Trophoblast cell (in vitro differentiated cells and primary cell): ENCODE data around the gene UBE2I.

Source experiments
- DNase-seq, 2 donors: peaks; one replicate each; pipeline ENCODE4 v3.0.0-alpha.2; 2016
- H2AFZ ChIP-seq: 2 replicates; pipeline ENCODE4 v1.6.1; 2013; ENCODE audit warnings: low read length, moderate library complexity, mild to moderate bottlenecking; ENCODE audit not compliant: insufficient read depth, poor library complexity
- H2AK5ac ChIP-seq: 2 replicates; pipeline ENCODE4 v1.6.1; 2013; ENCODE audit warnings: mild to moderate bottlenecking, low read length
- H2BK120ac ChIP-seq: 2 replicates; pipeline ENCODE4 v1.6.1; 2013; ENCODE audit warnings: low read length, mild to moderate bottlenecking, moderate library complexity; ENCODE audit not compliant: insufficient read depth, poor library complexity
- H2BK12ac ChIP-seq: 2 replicates; pipeline ENCODE4 v1.6.1; 2013; ENCODE audit warnings: mild to moderate bottlenecking, low read length, moderate library complexity
- H2BK5ac ChIP-seq: 2 replicates; pipeline ENCODE4 v1.6.1; 2013; ENCODE audit warnings: low read length, low read depth, moderate library complexity, mild to moderate bottlenecking; ENCODE audit not compliant: poor library complexity
- H3K14ac ChIP-seq: 2 replicates; pipeline ENCODE4 v1.6.1; 2013; ENCODE audit warnings: mild to moderate bottlenecking, low read length
- H3K18ac ChIP-seq: 2 replicates; pipeline ENCODE4 v1.6.1; 2013; ENCODE audit warnings: mild to moderate bottlenecking, low read length
- H3K23ac ChIP-seq: 2 replicates; pipeline ENCODE4 v1.6.1; 2013; ENCODE audit warnings: low read length
- H3K27ac ChIP-seq: 2 replicates; pipeline ENCODE4 v1.5.1; 2013; ENCODE audit warnings: low read depth, mild to moderate bottlenecking, inconsistent platforms, low read length, moderate library complexity
- H3K27me3 ChIP-seq: 2 replicates; pipeline ENCODE4 v1.6.1; 2013; ENCODE audit warnings: inconsistent platforms, mild to moderate bottlenecking, low read length, moderate library complexity; ENCODE audit not compliant: insufficient read depth
- H3K36me3 ChIP-seq, 2 experiments: 1 replicate in 1 of 2; 2 replicates in 1 of 2; pipeline ENCODE4 v1.6.1; 2013; ENCODE audit warnings: low read length in 2 of 2, mild to moderate bottlenecking in 2 of 2, moderate library complexity in 1 of 2; ENCODE audit not compliant: insufficient read depth in 2 of 2, control insufficient read depth in 1 of 2
- H3K4ac ChIP-seq: 2 replicates; pipeline ENCODE4 v1.6.1; 2013; ENCODE audit warnings: low read depth, mild to moderate bottlenecking, low read length, moderate library complexity
- H3K4me1 ChIP-seq, 2 experiments: 1 replicate in 1 of 2; 2 replicates in 1 of 2; pipeline ENCODE4 v1.6.1; 2013; ENCODE audit warnings: low read length in 2 of 2, mild to moderate bottlenecking in 2 of 2, moderate library complexity in 1 of 2; ENCODE audit not compliant: insufficient read depth in 2 of 2, control insufficient read depth in 1 of 2
- H3K4me2 ChIP-seq: 2 replicates; pipeline ENCODE4 v1.6.1; 2013; ENCODE audit warnings: inconsistent platforms, mild to moderate bottlenecking, low read length, moderate library complexity
- H3K4me3 ChIP-seq: 2 replicates; pipeline ENCODE4 v1.5.1; 2013; ENCODE audit warnings: mild to moderate bottlenecking, low read depth, low read length, inconsistent platforms
- H3K79me1 ChIP-seq: one replicate; pipeline ENCODE4 v1.6.1; 2013; ENCODE audit warnings: low read length
- H3K79me2 ChIP-seq: 2 replicates; pipeline ENCODE4 v1.6.1; 2013; ENCODE audit warnings: low read length, mild to moderate bottlenecking; ENCODE audit not compliant: control insufficient read depth, insufficient read depth, poor library complexity
- H3K9ac ChIP-seq: 2 replicates; pipeline ENCODE4 v1.6.1; 2013; ENCODE audit warnings: mild to moderate bottlenecking, low read length
- H3K9me3 ChIP-seq: 2 replicates; pipeline ENCODE4 v1.6.1; 2013; ENCODE audit warnings: low read depth, mild to moderate bottlenecking, control low read depth, inconsistent platforms, low read length; ENCODE audit not compliant: insufficient read depth
- H4K12ac ChIP-seq: 2 replicates; pipeline ENCODE4 v1.6.1; 2013; ENCODE audit warnings: low read depth, mild to moderate bottlenecking, low read length, moderate library complexity
- H4K8ac ChIP-seq: 2 replicates; pipeline ENCODE4 v1.6.1; 2013; ENCODE audit warnings: low read depth, mild to moderate bottlenecking, low read length, moderate library complexity
- H4K91ac ChIP-seq: one replicate; pipeline ENCODE4 v1.6.1; 2013; ENCODE audit warnings: low read depth, mild to moderate bottlenecking, low read length, moderate library complexity
- WGBS: extraction: QIAGEN DNeasy Blood & Tissue Kit; methylation state at CpG from one replicate; pipeline ENCODE4 v1.1.7; 2013; ENCODE audit warnings: missing lambda C conversion rate; ENCODE audit not compliant: insufficient read length, insufficient coverage; ENCODE audit errors: extremely low coverage; 5-methylcytosine and 5-hydroxymethylcytosine counted together

UBE2I gene

DNA sequence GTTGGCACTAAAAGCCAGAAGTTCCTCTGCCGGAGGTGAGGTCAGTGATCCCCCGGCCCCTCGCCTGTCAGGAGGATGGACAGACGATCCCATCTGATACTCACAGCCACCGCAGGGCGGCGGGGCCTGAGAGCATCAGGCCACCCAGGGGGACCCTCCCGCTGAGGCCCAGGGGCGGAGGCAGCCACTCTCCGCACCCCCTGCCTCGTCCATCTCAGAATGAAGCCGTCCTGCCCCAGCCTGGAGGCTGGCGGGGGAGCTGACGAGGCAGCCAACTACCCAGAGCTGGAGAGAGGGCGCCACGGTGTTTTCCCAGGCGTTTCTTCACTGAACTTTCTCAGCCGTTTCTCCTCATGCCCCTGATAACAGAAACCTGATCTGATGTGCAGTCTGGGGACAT is 31.0 kb upstream of the UBE2I start:
- Histone ChIP-seq H3K14ac (no peak overlapping the region), H3K23ac (no peak overlapping the region), H3K79me2 (no peaks in the 10 kb centered on the region), H2AK5ac (no peak overlapping the region), H3K18ac (no peak overlapping the region), H3K27ac (no peak overlapping the region), H2BK12ac (no peak overlapping the region), H3K4me3 (no peak overlapping the region), H3K9ac (no peak overlapping the region), H3K79me1 (no peaks in the 10 kb centered on the region), H3K4ac (no peak overlapping the region), H3K9me3 (peaks cover 2% of the 10 kb centered on the region), H3K36me3 (no peaks in the 10 kb centered on the region), H4K8ac (no peak overlapping the region), H3K4me2 (no peak overlapping the region), H2BK120ac (no peak overlapping the region), H2BK5ac (no peak overlapping the region), H4K91ac (no peak overlapping the region), H3K4me1 (no peaks in the 10 kb centered on the region), H4K12ac (no peak overlapping the region), H2AFZ (no peak overlapping the region), H3K27me3 (no peaks in the 10 kb centered on the region)
- WGBS, result no CpG with 5 or more reads among the region's 18 CpGs
- no peak for DNase-seq

GRCh38 chr16:1279081-1279944 is 30.1 kb upstream of the UBE2I start:
- H3K27ac ChIP-seq, result no peak overlapping the region
- no CpG with 5 or more reads among the region's 30 CpGs for WGBS
- H2AK5ac ChIP-seq, result no peak overlapping the region
- no peaks in the 10 kb centered on the region for H3K27me3 ChIP-seq
- no peak for DNase-seq
- H3K9ac ChIP-seq, result no peak overlapping the region
- no peak overlapping the region for H4K12ac ChIP-seq
- no peak overlapping the region for H2BK12ac ChIP-seq
- no peak overlapping the region for H3K4me2 ChIP-seq
- H3K18ac ChIP-seq, result no peak overlapping the region
- H4K8ac ChIP-seq, result no peak overlapping the region
- H3K36me3 ChIP-seq, result no peaks in the 10 kb centered on the region
- H2BK120ac ChIP-seq, result no peak overlapping the region
- H2AFZ ChIP-seq, result no peak overlapping the region
- H3K4me3 ChIP-seq, result no peak overlapping the region
- H3K4me1 ChIP-seq, result no peaks in the 10 kb centered on the region
- no peak overlapping the region for H2BK5ac ChIP-seq
- no peak overlapping the region for H4K91ac ChIP-seq
- H3K79me1 ChIP-seq, result no peaks in the 10 kb centered on the region
- H3K4ac ChIP-seq, result no peak overlapping the region
- no peak overlapping the region for H3K14ac ChIP-seq
- H3K79me2 ChIP-seq, result no peaks in the 10 kb centered on the region
- no peak overlapping the region for H3K23ac ChIP-seq
- peaks cover 2% of the 10 kb centered on the region for H3K9me3 ChIP-seq

- DNase-seq, result no peak
- Histone ChIP-seq H2AK5ac (no peak overlapping the region), H2AFZ (no peak overlapping the region), H3K4me1 (no peaks in the 10 kb centered on the region), H3K9ac (no peak overlapping the region), H3K27ac (no peak overlapping the region), H3K79me1 (no peaks in the 10 kb centered on the region), H3K23ac (no peak overlapping the region), H4K12ac (no peak overlapping the region), H3K18ac (no peak overlapping the region), H3K4ac (no peak overlapping the region), H3K4me2 (no peak overlapping the region), H3K4me3 (no peak overlapping the region), H3K79me2 (no peaks in the 10 kb centered on the region), H4K91ac (no peak overlapping the region), H3K14ac (no peak overlapping the region), H2BK120ac (no peak overlapping the region), H4K8ac (no peak overlapping the region), H3K27me3 (no peaks in the 10 kb centered on the region), H3K9me3 (peaks cover 2% of the 10 kb centered on the region), H3K36me3 (no peaks in the 10 kb centered on the region), H2BK12ac (no peak overlapping the region), H2BK5ac (no peak overlapping the region)
- WGBS, result no CpG with 5 or more reads among the region's 29 CpGs
These were observed 29.4 kb upstream of the UBE2I start for GRCh38 chr16:1279945-1280589.

DNA sequence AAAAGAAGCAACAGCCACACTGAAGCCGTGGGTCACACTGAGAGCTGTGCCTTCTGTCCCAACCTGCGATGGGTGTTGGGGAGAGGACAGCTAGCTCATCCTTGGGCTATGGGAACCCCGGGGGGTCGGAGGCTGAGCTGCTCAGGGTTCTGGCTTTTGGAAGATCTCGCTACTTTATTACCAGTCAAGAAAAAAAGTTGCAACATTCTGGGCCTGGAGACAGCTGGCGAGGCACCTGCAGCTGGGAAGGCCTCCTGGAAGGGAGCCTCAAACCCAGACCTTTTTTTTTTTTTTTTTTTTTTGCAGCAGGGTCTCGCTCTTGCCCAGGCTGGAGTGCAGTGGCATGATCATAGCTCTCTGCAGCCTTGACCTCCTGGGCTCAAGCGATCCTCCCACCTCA is 28.7 kb upstream of the UBE2I start:
- no peak overlapping the region for H3K27ac ChIP-seq
- H3K79me2 ChIP-seq, result no peaks in the 10 kb centered on the region
- no peak overlapping the region for H3K23ac ChIP-seq
- peaks cover 2% of the 10 kb centered on the region for H3K9me3 ChIP-seq
- H3K4me2 ChIP-seq, result no peak overlapping the region
- DNase-seq, result no peak
- no peak overlapping the region for H4K12ac ChIP-seq
- no peak overlapping the region for H2AK5ac ChIP-seq
- H3K36me3 ChIP-seq, result no peaks in the 10 kb centered on the region
- no peak overlapping the region for H3K18ac ChIP-seq
- no peak overlapping the region for H2BK5ac ChIP-seq
- no peak overlapping the region for H2AFZ ChIP-seq
- no peak overlapping the region for H2BK12ac ChIP-seq
- H3K4me1 ChIP-seq, result no peaks in the 10 kb centered on the region
- no peak overlapping the region for H3K14ac ChIP-seq
- H3K4ac ChIP-seq, result no peak overlapping the region
- no peak overlapping the region for H4K8ac ChIP-seq
- no peak overlapping the region for H3K9ac ChIP-seq
- WGBS, result no CpG with 5 or more reads among the region's 8 CpGs
- H3K79me1 ChIP-seq, result no peaks in the 10 kb centered on the region
- H3K4me3 ChIP-seq, result no peak overlapping the region
- no peak overlapping the region for H4K91ac ChIP-seq
- H2BK120ac ChIP-seq, result no peak overlapping the region
- H3K27me3 ChIP-seq, result no peaks in the 10 kb centered on the region
